Testis (tissue), 2 donors: ENCODE measurements around the gene SLC6A5.

Source experiments
- POLR2A ChIP-seq: fragments of 450-650 bp; IDR thresholded peaks from one replicate; pipeline ENCODE4 v1.6.1; 2017; ENCODE audit warnings: antibody characterized with exemption, mild to moderate bottlenecking, moderate library complexity
- TF ChIP-seq, protein P1 (sequence below), 3 experiments: fragments of 450-650 bp in 2 of 3; fragments of 200-600 bp in 1 of 3; sonication (generic) in 1 of 3; IDR thresholded peaks; one replicate each; pipeline ENCODE4 v1.5.1; 2016 to 2019; ENCODE audit warnings: antibody characterized with exemption in 3 of 3, mild to moderate bottlenecking in 2 of 3, moderate library complexity in 1 of 3

DNA sequence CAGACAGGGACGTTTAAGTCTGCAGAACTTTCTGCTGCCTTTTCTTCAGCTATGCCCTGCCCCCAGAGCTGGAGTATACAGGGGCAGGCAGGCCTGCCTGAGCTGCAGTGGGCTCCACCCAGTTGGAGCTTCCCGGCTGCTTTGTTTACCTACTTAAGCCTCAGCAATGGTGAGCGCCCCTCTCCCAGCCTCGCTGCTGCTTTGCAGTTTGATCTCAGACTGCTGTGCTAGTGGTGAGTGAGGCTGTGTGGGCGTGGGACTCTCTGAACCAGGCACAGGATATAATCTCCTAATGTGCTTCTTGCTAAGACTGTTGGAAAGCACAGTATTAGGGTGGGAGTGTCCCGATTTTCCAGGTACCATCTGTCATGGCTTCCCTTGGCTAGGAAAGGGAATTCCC is 108.5 kb downstream of the SLC6A5 start:
- TF ChIP-seq, protein P1, sequence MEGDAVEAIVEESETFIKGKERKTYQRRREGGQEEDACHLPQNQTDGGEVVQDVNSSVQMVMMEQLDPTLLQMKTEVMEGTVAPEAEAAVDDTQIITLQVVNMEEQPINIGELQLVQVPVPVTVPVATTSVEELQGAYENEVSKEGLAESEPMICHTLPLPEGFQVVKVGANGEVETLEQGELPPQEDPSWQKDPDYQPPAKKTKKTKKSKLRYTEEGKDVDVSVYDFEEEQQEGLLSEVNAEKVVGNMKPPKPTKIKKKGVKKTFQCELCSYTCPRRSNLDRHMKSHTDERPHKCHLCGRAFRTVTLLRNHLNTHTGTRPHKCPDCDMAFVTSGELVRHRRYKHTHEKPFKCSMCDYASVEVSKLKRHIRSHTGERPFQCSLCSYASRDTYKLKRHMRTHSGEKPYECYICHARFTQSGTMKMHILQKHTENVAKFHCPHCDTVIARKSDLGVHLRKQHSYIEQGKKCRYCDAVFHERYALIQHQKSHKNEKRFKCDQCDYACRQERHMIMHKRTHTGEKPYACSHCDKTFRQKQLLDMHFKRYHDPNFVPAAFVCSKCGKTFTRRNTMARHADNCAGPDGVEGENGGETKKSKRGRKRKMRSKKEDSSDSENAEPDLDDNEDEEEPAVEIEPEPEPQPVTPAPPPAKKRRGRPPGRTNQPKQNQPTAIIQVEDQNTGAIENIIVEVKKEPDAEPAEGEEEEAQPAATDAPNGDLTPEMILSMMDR (IDR thresholded peaks at IDR 0.05): no peak
- TF ChIP-seq POLR2A: no peak
